Skin epidermis (tissue), 12 donors: ENCODE results near the gene CCDC17.
A peak's percentile ranks its signal among the peaks of the same experiment; 100 is the strongest.

Experiments used
- H3K27ac ChIP-seq, 21 experiments: fragments of 200-600 bp; sonication (generic) in 11 of 21; one replicate each; pipeline ENCODE4 v1.5.0; 2020; ENCODE audit warnings: mild to moderate bottlenecking in 3 of 21, inconsistent platforms in 2 of 21, moderate library complexity in 2 of 21
- H3K4me3 ChIP-seq, 7 experiments: fragments of 200-600 bp; sonication (generic) in 2 of 7; one replicate each; pipeline ENCODE4 v1.5.0; 2020; ENCODE audit warnings: inconsistent platforms in 2 of 7, mild to moderate bottlenecking in 2 of 7, moderate library complexity in 1 of 7

CCDC17 gene

GRCh38 chr1:45623972-45624371, at the start of gene CCDC17:
CCDC17 (minus strand) TSS chr1:45624054; CDS start chr1:45623909, 145 bp downstream.
- Histone ChIP-seq H3K4me3 (peak within 1 kb of the TSS in 4 of 7 experiments; percentile 4 to 25 (median 8)), H3K27ac (peak within 1 kb of the TSS in 5 of 21 experiments; percentile 1 to 60 (median 18))

GRCh38 chr1:45669859-45670655, 46.2 kb upstream of the CCDC17 start:
- Histone ChIP-seq H3K4me3 (no peak overlapping the region), H3K27ac (peak overlapping the region in 1 of 21 experiments; percentile 9)

GRCh38 chr1:45669379-45669778, 45.5 kb upstream of the CCDC17 start:
- peak overlapping the region in 1 of 21 experiments; percentile 9 for H3K27ac ChIP-seq
- H3K4me3 ChIP-seq: no peak overlapping the region

GRCh38 chr1:45668526-45668925, 44.7 kb upstream of the CCDC17 start:
- H3K27ac ChIP-seq: no peak overlapping the region
- H3K4me3 ChIP-seq: no peak overlapping the region

GRCh38 chr1:45667321-45668111, 43.7 kb upstream of the CCDC17 start:
- no peak overlapping the region for H3K27ac ChIP-seq

GRCh38 chr1:45666836-45667235, 43.0 kb upstream of the CCDC17 start:
- Histone ChIP-seq H3K4me3 (no peak overlapping the region), H3K27ac (no peak overlapping the region)

More at GRCh38 chr1:45667321-45668111, 43.7 kb upstream of the CCDC17 start:
- H3K4me3 ChIP-seq: no peak overlapping the region

GRCh38 chr1:45660336-45660735, 36.5 kb upstream of the CCDC17 start:
- H3K4me3 ChIP-seq: no peak overlapping the region
- no peak overlapping the region for H3K27ac ChIP-seq

- no peak overlapping the region for H3K4me3 ChIP-seq
- H3K27ac ChIP-seq: peak overlapping the region in 1 of 21 experiments; percentile 8
Measured at GRCh38 chr1:45659222-45659621, 35.4 kb upstream of the CCDC17 start.

- Histone ChIP-seq H3K27ac (no peak overlapping the region), H3K4me3 (no peak overlapping the region)
Measured at GRCh38 chr1:45658171-45658570, 34.3 kb upstream of the CCDC17 start.

GRCh38 chr1:45656573-45657226, 32.8 kb upstream of the CCDC17 start:
- H3K4me3 ChIP-seq: no peak overlapping the region
- H3K27ac ChIP-seq: no peak overlapping the region

- Histone ChIP-seq H3K4me3 (no peak overlapping the region), H3K27ac (no peak overlapping the region)
Measured at GRCh38 chr1:45654540-45655280, 30.9 kb upstream of the CCDC17 start.

- Histone ChIP-seq H3K4me3 (no peak overlapping the region), H3K27ac (peak overlapping the region in 1 of 21 experiments; percentile 26)
Measured at GRCh38 chr1:45647248-45648021, 23.6 kb upstream of the CCDC17 start.

- Histone ChIP-seq H3K27ac (no peak overlapping the region), H3K4me3 (no peak overlapping the region)
Measured at GRCh38 chr1:45644661-45645060, 20.8 kb upstream of the CCDC17 start.

- H3K4me3 ChIP-seq: no peak overlapping the region
- peak overlapping the region in 1 of 21 experiments; percentile 12 for H3K27ac ChIP-seq
Measured at GRCh38 chr1:45643978-45644377, 20.1 kb upstream of the CCDC17 start.

GRCh38 chr1:45643321-45643720, 19.5 kb upstream of the CCDC17 start:
- Histone ChIP-seq H3K4me3 (no peak overlapping the region), H3K27ac (peak overlapping the region in 1 of 21 experiments; percentile 12)

GRCh38 chr1:45640293-45640692, 16.4 kb upstream of the CCDC17 start:
- no peak overlapping the region for H3K4me3 ChIP-seq
- no peak overlapping the region for H3K27ac ChIP-seq

- peak overlapping the region in 2 of 21 experiments; percentile 18 to 35 for H3K27ac ChIP-seq
- H3K4me3 ChIP-seq: no peak overlapping the region
Measured at GRCh38 chr1:45635211-45635610, 11.4 kb upstream of the CCDC17 start.

GRCh38 chr1:45630429-45630828, 6.6 kb upstream of the CCDC17 start:
- Histone ChIP-seq H3K27ac (no peak overlapping the region), H3K4me3 (no peak overlapping the region)

GRCh38 chr1:45629035-45629434, 5.2 kb upstream of the CCDC17 start:
- no peak overlapping the region for H3K27ac ChIP-seq
- H3K4me3 ChIP-seq: no peak overlapping the region
